SK-N-MC (cell line): ENCODE data around the gene NCBP3.

Source experiments
- DNase-seq: peaks from one replicate; pipeline ENCODE4 v3.0.0-alpha.2; 2011; ENCODE audit warnings: low read depth, low spot score
- H3K27ac ChIP-seq: fragments of 200-600 bp; sonication (generic); 2 replicates; pipeline ENCODE4 v1.5.1; 2016; ENCODE audit warnings: mixed run types
- H3K36me3 ChIP-seq: fragments of 200-600 bp; sonication (generic); 2 replicates; pipeline ENCODE4 v1.6.1; 2017; ENCODE audit warnings: antibody characterized with exemption, low read length, mixed read lengths; ENCODE audit not compliant: insufficient read depth
- H3K4me3 ChIP-seq: fragments of 200-600 bp; sonication (generic); 2 replicates; pipeline ENCODE4 v1.5.1; 2016
- H3K9ac ChIP-seq: fragments of 200-600 bp; sonication (generic); 2 replicates; pipeline ENCODE4 v1.8.0; 2017; ENCODE audit warnings: mixed run types, mixed read lengths; ENCODE audit not compliant: insufficient read length
- H3K9me3 ChIP-seq: fragments of 200-600 bp; sonication (generic); 2 replicates; pipeline ENCODE4 v1.6.1; 2017; ENCODE audit warnings: low read depth, mild to moderate bottlenecking, antibody characterized with exemption, low read length, moderate library complexity, mixed read lengths
- EZH2 ChIP-seq: fragments of 200-600 bp; sonication (generic); IDR thresholded peaks from one replicate; pipeline ENCODE4 v1.6.1; 2017; ENCODE audit warnings: antibody characterized with exemption
- FOXP2 ChIP-seq: optimal IDR thresholded peaks from 2 replicates; pipeline ENCODE3; 2011; ENCODE audit warnings: mild to moderate bottlenecking, moderate library complexity; ENCODE audit not compliant: insufficient read depth; ENCODE audit errors: extremely low read length, control extremely low read depth
- POLR2AphosphoS5 ChIP-seq: IDR thresholded peaks from 2 replicates; pipeline ENCODE4 v1.6.1; 2012; ENCODE audit warnings: mild to moderate bottlenecking, low read depth, low read length, borderline replicate concordance

Gene NCBP3

DNA sequence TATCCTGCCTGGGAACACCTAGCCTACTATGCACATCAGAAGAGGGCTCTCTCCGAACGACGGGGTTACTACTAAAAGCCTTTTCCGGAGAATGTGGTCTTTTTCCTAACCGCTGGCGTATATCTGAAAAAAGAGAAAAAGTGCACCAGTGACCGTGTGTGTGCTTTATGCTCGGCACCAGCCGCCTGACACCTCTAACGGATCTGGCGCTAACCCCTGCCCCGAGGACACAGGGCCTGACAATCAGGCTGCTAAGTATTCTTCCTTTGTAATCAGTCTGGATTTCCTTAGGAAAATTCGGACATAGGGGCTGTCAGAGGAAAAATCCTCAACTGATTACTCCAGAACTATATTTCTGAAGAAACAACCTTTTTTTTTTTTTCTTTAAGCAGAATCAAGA is 31.7 kb downstream of the NCBP3 start:
- no peak for TF ChIP-seq FOXP2
- TF ChIP-seq POLR2AphosphoS5, result no peak
- TF ChIP-seq EZH2, result no peak
- Histone ChIP-seq H3K27ac (no peak overlapping the region), H3K36me3 (peaks cover 78% of the 10 kb centered on the region), H3K9me3 (no peaks in the 10 kb centered on the region), H3K9ac (no peak overlapping the region), H3K4me3 (no peak overlapping the region)
- DNase-seq, result no peak

DNA sequence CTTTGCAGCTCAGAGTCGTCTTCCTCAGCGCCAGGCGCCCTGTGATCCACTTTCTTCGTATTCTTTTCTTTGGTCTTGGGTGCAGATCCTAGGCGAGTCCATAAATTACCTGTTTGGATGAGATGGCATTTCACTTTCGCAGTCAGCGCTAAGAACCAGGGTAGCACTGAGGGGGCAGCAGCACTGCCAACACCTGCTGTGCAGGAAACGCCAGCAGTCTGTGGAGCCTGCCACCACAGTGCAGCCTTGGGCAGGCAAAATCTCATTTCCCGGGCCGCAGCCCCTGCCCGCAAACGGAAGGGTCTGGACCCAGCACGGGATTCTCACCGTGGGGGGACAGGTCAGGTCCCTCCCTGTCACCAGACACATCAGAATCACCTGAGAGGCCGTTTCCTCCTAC is 32.9 kb downstream of the NCBP3 start:
- Histone ChIP-seq H3K4me3 (no peak overlapping the region), H3K27ac (no peak overlapping the region), H3K9ac (no peak overlapping the region), H3K36me3 (peaks cover 72% of the 10 kb centered on the region), H3K9me3 (no peaks in the 10 kb centered on the region)
- TF ChIP-seq FOXP2 (no peak), POLR2AphosphoS5 (no peak), EZH2 (no peak)
- no peak for DNase-seq

DNA sequence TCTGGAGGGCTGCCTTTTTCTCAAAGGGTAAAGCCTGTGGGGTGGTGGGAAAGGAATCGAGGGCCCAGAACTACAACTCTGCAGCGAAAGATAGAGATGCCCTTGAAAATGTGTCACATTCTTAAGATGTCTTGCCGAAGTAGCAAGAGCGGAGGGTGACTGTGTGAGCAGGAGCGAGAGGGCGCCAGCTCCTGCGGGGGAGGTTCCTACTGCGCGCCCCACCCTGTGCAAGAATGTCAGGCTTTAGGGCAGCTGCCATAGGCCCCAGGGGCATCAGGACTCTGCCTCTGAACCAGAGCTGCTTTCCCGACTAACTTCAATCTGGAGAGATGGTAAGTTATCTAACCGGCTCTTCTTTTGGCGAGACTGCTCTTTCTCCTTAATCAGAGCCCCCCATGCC is 33.3 kb downstream of the NCBP3 start:
- H3K36me3 ChIP-seq, result peaks cover 73% of the 10 kb centered on the region
- TF ChIP-seq FOXP2 (no peak), EZH2 (no peak), POLR2AphosphoS5 (no peak)
- H3K9me3 ChIP-seq, result no peaks in the 10 kb centered on the region
- H3K27ac ChIP-seq, result no peak overlapping the region
- no peak for DNase-seq
- no peak overlapping the region for H3K9ac ChIP-seq
- H3K4me3 ChIP-seq, result no peak overlapping the region

DNA sequence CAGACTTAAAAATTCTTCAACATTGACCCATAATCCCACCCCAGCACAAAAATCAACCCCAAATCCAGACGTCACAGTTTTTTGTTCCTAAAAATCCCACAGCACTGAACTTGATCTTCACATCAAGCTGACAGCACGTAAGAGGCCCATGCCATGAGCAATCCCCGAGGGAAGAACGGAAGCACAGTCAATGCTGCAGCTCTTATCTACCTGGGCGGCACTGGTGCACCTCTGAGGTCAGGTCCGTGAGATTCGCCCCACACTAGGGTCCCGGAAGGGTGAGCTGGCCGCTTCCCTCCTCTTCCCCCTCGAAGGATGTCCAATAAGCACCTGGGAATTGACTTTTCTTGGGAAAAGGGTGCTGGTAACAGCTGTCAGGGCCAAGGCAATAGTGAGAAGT is 33.8 kb downstream of the NCBP3 start:
- no peak overlapping the region for H3K9ac ChIP-seq
- no peak for TF ChIP-seq POLR2AphosphoS5
- no peak for TF ChIP-seq EZH2
- no peak overlapping the region for H3K4me3 ChIP-seq
- no peak overlapping the region for H3K27ac ChIP-seq
- no peaks in the 10 kb centered on the region for H3K9me3 ChIP-seq
- H3K36me3 ChIP-seq, result peaks cover 75% of the 10 kb centered on the region
- DNase-seq, result no peak

DNA sequence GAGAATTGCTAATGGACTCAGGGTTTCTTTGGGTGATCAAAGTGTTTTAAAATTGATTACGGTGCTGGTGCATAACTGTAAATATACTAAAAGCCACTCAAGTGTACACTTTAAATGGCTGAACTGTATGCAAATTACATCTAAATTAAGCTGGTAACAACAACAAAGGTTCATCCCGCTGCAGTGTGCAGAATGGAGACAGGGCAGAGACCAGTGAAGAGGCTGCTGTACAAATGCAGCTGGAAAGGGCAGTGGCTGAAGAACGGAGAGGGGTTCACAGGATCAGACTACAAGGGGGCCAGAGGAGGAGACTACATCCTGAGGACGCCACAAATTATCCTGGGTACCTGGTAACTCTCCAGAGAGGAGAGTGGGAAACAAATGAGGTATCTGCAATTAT is 36.0 kb downstream of the NCBP3 start:
- Histone ChIP-seq H3K9ac (no peak overlapping the region), H3K9me3 (no peaks in the 10 kb centered on the region), H3K27ac (no peak overlapping the region), H3K4me3 (no peak overlapping the region), H3K36me3 (peaks cover 55% of the 10 kb centered on the region)
- no peak for DNase-seq
- TF ChIP-seq FOXP2 (no peak), EZH2 (no peak), POLR2AphosphoS5 (no peak)

DNA sequence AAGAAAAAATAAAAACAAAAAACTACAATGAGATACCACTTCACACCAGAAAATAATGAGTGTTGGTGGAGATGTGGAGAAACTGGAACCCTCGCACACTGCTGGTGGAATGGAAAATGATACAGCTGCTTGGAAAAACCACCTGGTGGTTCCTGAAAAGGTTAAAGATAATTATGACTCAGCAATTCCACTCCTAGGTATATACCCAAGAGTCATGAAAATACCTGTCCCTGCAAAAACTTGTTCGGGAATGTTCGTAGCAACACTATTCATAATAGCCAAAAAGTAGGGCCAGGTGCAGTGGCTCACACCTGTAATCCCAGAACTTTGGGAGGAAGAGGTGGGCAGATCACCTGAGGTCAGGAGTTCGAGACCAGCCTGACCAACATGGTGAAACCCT is 36.9 kb downstream of the NCBP3 start:
- Histone ChIP-seq H3K9me3 (no peaks in the 10 kb centered on the region), H3K9ac (no peak overlapping the region), H3K27ac (no peak overlapping the region), H3K36me3 (peaks cover 46% of the 10 kb centered on the region), H3K4me3 (no peak overlapping the region)
- no peak for TF ChIP-seq EZH2
- TF ChIP-seq FOXP2, result no peak
- no peak for TF ChIP-seq POLR2AphosphoS5
- no peak for DNase-seq

DNA sequence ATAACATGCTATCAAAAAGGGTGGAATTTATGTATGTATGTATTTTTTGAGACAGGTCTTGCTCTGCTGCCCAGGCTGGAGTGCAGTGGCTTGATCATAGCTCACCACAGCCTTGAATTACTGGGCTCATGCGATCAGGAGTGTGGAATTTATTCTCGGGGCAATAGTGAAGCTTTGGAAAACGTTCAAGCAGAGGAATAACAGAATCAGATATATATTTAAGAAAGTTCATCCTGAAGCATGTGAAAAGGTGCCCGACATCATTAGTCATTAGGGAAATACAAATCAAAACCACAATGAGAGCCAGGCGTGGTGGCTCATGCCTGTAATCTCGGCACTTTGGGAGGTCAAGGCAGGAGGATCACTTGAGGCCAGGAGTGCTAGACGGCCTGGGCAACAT is 37.3 kb downstream of the NCBP3 start:
- no peak for TF ChIP-seq EZH2
- TF ChIP-seq FOXP2, result no peak
- TF ChIP-seq POLR2AphosphoS5, result no peak
- DNase-seq, result no peak
- Histone ChIP-seq H3K9me3 (no peaks in the 10 kb centered on the region), H3K27ac (no peak overlapping the region), H3K4me3 (no peak overlapping the region), H3K9ac (no peak overlapping the region), H3K36me3 (peaks cover 42% of the 10 kb centered on the region)

DNA sequence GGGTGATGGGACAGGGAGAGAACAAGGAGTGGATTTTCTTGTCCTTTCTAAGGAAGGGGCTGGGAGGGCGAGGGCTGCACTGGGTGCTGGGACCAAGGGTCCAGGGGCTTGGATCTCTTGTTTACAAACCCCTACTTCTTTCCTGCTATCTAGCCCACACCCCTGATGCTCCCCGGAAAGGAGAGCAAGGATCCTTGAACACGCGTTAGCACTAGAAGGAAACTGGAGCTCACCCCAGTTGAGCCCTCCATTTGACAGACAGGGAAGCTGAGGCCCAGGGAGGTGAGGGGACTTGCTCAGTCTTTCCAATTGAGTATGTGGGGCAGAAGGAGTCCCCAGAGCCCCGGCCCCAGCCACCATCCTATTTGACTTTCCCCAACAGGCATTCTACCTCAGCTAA is 40.5 kb downstream of the NCBP3 start:
- TF ChIP-seq EZH2, result no peak
- no peak for TF ChIP-seq FOXP2
- TF ChIP-seq POLR2AphosphoS5, result no peak
- H3K9me3 ChIP-seq, result no peaks in the 10 kb centered on the region
- peaks cover 22% of the 10 kb centered on the region for H3K36me3 ChIP-seq
- no peak for DNase-seq
- H3K4me3 ChIP-seq, result no peak overlapping the region
- H3K9ac ChIP-seq, result no peak overlapping the region
- no peak overlapping the region for H3K27ac ChIP-seq

DNA sequence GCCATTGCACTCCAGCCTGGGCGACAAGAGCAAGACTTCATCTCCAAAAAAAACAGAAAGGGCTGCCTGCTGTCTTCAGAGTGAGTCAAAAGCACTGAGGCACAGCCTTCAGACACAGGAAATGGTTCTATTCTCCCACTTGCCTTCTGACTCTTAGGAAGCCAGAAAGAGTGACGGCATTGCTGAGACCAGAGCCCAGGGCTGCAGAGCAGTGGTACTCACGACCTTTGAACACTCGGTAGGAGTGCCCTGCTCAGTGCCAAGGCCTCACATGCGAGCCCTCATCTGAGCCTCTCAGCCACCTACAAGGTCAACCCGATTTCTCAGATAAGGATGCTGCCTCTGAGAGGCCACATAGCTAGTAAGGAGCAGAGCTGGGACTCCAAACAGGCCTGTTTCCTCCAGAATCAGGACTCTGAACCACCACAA is 41.5 kb downstream of the NCBP3 start:
- TF ChIP-seq POLR2AphosphoS5 (no peak), EZH2 (no peak), FOXP2 (no peak)
- H3K9ac ChIP-seq, result no peak overlapping the region
- H3K27ac ChIP-seq, result no peak overlapping the region
- no peak for DNase-seq
- H3K4me3 ChIP-seq, result no peak overlapping the region
- peaks cover 16% of the 10 kb centered on the region for H3K36me3 ChIP-seq
- H3K9me3 ChIP-seq, result no peaks in the 10 kb centered on the region
